Posterior vena cava (tissue), 2 donors: ENCODE measurements around the gene ZNF133. TPM values are rescaled to one million over a fixed set of nuclear protein-coding genes. Genes with fewer than 3 reads are reported as not detected.

Experiments used
- DNase-seq: peaks from one replicate; pipeline ENCODE4 v3.0.0-alpha.2; 2020; ENCODE audit warnings: low spot score
- intact Hi-C, 2 donors: fragments of 100-400 bp; cut with DNase I; formaldehyde crosslinking; loops; one replicate each; pipeline versions ENCODE4 v1.14.1 to v1.14.2; 2022 to 2023
- total RNA-seq, 2 donors: library from RNA; stranded (reverse); fragmentation: NEBNext Ultra II Directional; extraction: Animal tissue kit (Norgen Biotek cat#: 25700); gene quantifications; one replicate each; pipeline ENCODE4 v1.2.1, GENCODE V29; 2021
- donor health status: DM: yes; HTN: yes; CAD: no.
- donor health status: DM: yes; HTN: yes; CAD: no.

ZNF133 gene
- total RNA-seq, 2 donors from 2014 or later: 8.6 to 12.6 TPM

DNA sequence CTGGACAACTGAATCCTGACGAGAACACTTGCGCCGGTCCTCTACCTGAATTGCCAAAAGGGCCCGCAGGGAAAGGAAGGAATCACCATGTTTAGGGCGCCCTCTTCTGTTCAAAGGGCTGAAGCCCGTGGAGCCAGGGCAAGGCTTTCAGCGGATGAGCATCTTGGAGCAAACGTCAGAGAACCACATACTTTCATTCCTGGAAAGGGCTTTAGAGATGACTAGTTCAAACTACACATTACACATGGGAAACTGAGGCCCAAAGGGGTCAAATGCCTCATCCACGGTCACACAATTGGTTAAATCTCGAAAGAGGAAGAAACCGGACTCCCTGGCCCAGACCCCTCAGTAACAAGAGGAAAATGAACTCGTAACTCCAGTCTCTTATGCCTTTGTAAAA is 11.5 kb upstream of the ZNF133 start:
- no peak for DNase-seq
- intact Hi-C loops: no loop called here

GRCh38 chr20:18279242-18279641 is 9.1 kb upstream of the ZNF133 start:
- intact Hi-C loops: no loop called here
- DNase-seq: no peak

- intact Hi-C loops: no loop called here
Measured at GRCh38 chr20:18284805-18285533, 3.4 kb upstream of the ZNF133 start.

GRCh38 chr20:18287546-18287914 is 797 bp upstream of the ZNF133 start:
- no peak for DNase-seq
- intact Hi-C loops: no loop called here

More at GRCh38 chr20:18284805-18285533, 3.4 kb upstream of the ZNF133 start:
- DNase-seq: no peak

GRCh38 chr20:18288749-18289267 is 481 bp downstream of the ZNF133 start:
- no peak for DNase-seq
- intact Hi-C loops: no loop called here

GRCh38 chr20:18289306-18289705 is 979 bp downstream of the ZNF133 start:
- no peak for DNase-seq
- intact Hi-C loops: no loop called here

DNA sequence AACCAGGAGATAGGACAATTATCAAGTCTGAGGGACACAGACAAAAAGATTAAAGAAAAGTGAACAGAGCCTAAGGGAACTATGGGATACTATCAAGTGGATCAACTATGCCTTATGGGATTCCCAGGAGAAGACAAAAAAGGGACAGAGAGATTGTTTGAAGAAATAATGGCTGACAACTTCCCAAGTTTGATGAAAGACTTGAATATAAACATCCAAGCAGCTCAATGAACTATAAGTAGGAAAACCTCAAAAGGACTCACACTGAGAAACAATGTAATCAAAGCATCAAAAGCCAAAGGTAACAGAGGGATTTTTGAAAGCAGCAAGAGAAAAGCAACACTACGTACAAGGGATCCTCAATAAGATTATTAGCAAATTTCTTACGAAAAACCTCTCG is 11.0 kb downstream of the ZNF133 start:
- no peak for DNase-seq
- intact Hi-C loops: no loop called here

- no peak for DNase-seq
- intact Hi-C loops: no loop called here
Measured at GRCh38 chr20:18304618-18305017, 16.3 kb downstream of the ZNF133 start.

- DNase-seq: no peak
- intact Hi-C loops: no loop called here
Measured at GRCh38 chr20:18307301-18307700, 19.0 kb downstream of the ZNF133 start.

DNA sequence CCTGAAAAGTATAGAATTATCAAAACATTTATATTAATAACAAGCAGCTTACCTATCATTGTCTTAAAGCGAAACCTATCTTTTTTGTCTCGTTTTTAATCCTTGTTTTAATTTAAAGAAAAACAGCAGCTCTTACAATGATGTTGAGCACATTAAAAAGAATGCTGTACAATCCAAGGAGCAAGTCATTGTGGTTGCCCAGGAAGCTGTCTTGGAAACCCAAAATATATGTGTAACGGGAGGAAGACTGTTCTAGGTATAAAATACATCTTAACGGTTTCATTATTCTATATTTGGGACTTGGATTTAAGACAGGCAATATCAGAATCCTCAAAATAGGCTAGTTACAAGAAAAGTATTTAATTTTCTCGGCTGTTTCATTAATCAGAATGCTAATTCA is 21.7 kb downstream of the ZNF133 start:
- DNase-seq: no peak
- intact Hi-C loops: no loop called here

- DNase-seq: no peak
- intact Hi-C loops: no loop called here
Measured at GRCh38 chr20:18310592-18310991, 22.3 kb downstream of the ZNF133 start.

DNA sequence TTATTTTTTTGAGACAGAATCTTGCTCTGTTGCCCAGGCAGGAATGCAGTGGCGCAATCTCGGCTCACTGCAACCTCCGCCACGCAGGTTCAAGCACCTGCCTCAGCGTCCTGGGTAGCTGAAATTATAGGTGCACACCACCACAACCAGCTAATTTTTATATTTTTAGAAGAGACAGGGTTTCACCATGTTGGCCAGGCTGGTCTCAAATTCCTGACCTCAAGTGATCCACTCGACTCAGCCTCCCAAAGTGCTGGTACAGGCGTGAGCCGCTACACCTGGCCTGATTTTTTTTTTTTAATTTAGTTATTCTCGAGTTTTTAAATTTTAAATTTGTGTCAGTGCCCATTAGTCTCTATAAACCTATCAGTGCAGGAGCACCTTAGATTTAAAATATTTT is 24.4 kb downstream of the ZNF133 start:
- intact Hi-C loops: no loop called here
- DNase-seq: no peak

GRCh38 chr20:18313411-18313810 is 25.1 kb downstream of the ZNF133 start:
- no peak for DNase-seq
- intact Hi-C loops: no loop called here

GRCh38 chr20:18314786-18315406 is 26.6 kb downstream of the ZNF133 start:
- no peak for DNase-seq
- intact Hi-C loops: no loop called here

- DNase-seq: no peak
- intact Hi-C loops: no loop called here
Measured at GRCh38 chr20:18316166-18316565, 27.8 kb downstream of the ZNF133 start.

GRCh38 chr20:18321316-18321715 is 33.0 kb downstream of the ZNF133 start:
- intact Hi-C loops: no loop called here
- no peak for DNase-seq

DNA sequence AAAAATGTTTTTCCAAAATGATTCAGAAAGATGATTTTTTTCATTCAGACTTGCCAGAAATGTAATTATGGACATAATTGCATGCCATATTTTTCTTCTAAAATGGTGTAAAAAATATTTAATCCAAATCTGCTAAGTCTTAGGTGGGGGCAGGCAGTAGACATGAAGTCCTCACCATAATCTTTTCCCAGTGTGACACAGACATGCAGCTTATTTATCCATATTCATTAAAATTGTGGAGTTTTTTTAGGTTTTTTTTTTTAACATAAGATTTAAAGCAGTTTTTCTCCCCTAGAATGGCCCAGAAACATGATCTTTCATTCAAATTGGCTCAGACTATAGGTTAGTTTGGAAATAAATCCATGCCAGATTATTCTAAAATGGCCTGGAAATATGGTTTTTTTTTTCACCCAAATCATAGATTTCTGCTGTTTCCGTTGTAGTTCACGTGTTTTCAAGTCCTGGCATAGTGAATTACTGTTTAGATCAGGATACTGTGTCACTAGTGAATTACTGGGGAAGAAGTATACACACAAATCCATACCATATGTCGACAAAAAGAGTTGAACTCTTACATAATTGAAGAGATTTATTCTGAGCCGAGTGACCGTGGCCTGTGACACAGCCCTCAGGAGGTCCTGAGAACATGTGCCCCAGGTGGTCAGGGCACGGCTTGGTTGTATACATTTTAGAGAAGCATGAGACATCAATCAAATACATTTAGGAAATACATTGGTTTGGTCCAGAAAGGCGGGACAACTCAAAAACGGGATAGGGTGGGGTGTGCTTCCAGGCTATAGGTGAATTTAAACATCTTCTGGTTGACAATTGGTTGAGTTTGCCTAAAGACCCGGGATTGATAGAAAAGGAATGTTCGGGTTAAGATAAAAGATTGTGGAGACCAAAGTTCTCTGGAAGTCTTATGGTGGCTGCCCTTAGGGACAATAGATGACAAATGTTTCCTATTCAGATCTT is 33.9 kb downstream of the ZNF133 start:
- intact Hi-C loops: no loop called here

DNA sequence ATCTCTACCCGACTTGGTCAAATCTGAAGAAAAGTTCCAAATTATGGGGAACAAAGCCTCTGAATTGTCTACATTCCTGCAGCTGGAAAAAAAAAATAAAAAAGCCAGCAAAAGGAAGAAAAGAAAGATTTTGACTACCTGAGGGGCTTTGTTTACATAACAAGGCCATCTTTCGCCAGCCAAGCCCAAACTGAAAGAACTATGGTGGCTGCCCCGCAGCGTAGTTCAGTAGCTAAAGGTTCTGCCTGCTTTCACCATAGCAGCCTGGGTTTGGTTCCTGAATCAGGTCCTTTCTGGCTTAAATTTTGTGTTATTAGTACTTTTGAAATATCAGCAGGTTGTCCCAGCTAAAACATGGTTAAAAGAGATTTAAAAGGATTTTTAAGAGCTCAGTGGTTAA is 35.4 kb downstream of the ZNF133 start:
- no peak for DNase-seq
- intact Hi-C loops: no loop called here

More for the DNA sequence above, 33.9 kb downstream of the ZNF133 start:
- no peak for DNase-seq

DNA sequence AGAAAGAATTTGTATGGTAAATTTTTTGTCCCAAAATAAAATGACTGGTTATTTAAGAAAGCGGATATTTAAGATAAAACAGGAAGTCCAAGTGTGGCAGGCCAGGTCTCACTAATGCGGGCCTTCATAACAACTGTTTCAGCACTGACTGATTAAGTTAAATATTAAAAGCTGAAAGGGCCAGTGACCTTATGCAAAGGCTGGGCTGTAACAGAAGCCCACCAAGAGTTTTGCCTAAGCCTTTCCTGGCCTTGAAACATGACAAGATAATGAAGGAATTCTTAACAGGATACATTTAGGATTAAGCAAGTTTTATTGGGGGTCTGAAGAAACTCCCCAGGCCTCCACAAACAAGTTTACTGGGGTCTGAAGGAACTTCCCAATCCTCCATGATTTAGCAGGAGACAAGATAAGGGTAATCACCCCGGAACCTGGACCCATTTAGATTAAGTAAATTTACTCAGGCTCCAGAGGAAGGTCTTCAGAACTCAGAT is 36.3 kb downstream of the ZNF133 start:
- intact Hi-C loops: no loop called here
- no peak for DNase-seq

- intact Hi-C loops: no loop called here
- no peak for DNase-seq
Measured at GRCh38 chr20:18326990-18327389, 38.7 kb downstream of the ZNF133 start.
